Stimulated activated CD4-positive, alpha-beta T cell treated with anti-CD3 and anti-CD28 coated beads, Interleukin-4, amount 100 ng/mL, for 4 hours (primary cell): ENCODE data around the gene WNT4.

ENCODE experiments used
- DNase-seq, 2 experiments: peaks; one replicate each; pipeline ENCODE4 v3.0.0-alpha.2; 2020

WNT4 gene

DNA sequence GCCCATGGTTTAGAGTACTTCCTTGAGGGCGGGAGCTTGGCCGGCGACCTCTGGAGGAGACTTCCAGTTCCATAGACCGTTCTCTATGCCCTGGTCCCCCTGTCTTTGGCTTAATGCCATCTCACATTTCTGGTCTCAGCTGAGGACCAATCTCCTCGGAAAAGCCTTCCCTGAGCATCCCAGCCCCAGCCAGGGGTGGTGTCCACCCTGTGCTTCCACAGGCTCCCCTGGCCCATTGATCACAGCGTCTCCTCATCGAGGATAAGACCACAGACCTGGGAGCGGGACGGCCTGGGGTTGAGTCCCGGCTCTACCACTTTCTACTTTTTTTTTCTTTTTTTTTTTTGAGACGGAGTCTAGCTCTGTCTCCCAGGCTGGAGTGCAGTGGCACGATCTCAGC lies 14.5 kb downstream of the WNT4 start:
- no peak for DNase-seq

DNA sequence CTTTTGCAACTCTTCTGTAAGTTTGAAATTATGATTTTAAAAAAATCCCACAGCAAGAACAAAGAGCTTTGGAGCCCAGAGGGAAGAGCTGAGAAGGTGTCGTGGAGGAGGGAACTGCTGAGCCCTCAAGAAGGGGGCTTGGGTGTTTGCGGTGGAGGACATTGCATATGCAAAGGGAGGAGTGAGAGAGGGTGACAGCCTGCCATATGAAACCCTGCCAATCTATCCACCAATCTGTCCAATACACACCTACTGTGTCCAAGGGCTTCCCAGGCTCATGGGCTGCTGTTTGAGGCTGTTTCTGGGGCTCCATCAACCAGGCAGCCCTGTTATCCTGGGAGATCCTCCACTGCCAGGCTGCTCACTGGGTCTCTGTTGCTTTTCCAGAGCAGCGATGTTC lies 15.2 kb downstream of the WNT4 start:
- no peak for DNase-seq

DNA sequence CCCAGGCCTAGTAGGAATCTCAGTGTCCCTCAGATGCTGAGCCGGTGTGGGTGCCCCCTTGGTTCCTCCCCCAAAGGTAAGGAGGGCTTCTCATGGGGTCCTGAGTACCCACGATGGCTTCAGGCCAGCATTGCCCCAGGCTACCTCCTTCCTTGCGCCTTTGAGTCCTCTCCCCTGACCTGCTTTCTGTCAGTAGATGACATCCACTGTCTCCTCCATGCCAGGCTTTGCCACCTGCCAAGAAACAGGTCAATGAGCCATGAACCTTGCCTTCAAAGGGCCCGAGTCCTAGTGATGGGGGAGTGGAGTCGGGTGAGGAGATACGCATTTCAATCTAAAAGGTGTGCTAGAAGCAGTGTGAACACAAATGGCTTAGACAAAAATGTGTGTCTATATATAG lies 15.6 kb downstream of the WNT4 start:
- DNase-seq, result no peak

DNA sequence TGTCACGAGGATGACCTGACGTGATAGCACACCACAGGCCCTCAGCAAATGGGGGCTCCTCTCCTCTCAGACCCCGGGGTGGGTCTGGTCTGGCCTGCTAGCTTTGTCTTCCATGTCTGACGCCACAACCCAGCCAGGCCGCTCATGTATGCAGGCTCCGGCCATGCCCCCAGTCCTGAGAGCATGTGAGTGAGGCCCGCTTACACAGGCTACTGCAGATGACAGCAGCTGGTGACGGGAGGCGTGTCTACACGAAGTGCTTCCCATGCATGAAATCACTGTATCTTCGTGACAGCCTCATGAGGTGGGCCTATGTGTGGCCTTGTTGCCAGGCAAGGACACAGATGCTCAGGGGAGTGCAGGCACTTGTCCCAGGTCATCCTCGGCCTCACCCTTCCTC lies 16.4 kb downstream of the WNT4 start:
- no peak for DNase-seq

DNA sequence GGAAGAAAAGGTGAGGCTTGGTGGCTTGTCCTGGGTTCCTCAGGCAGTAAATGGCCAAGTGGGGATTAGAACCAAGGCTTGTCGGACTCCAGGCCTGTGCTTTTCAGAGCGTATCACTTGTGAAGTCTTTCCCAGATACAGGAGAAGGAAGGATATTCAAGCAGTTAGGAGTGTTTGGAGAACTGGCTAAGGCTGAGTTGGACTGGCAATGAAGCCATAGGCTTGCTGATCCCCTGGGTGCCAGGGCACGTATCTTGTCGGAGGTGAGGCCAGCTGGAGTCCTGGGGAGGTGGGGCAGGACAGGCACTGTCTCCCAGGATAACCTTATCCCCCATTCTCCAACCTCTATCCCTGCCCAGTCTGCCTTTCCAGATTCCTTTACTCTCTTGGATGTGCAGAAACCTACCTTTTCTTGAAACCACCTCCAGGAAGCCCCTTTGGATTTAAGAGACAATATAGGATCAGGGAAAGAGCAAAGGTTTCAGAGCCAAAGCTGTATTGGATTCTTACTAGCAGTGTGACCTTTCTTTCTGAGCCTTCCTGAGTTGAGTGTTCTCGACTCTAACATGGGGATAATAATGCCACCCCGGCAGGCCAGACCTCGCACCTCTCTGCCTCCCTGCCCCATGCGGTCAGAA lies 18.2 kb downstream of the WNT4 start:
- DNase-seq, result no peak

DNA sequence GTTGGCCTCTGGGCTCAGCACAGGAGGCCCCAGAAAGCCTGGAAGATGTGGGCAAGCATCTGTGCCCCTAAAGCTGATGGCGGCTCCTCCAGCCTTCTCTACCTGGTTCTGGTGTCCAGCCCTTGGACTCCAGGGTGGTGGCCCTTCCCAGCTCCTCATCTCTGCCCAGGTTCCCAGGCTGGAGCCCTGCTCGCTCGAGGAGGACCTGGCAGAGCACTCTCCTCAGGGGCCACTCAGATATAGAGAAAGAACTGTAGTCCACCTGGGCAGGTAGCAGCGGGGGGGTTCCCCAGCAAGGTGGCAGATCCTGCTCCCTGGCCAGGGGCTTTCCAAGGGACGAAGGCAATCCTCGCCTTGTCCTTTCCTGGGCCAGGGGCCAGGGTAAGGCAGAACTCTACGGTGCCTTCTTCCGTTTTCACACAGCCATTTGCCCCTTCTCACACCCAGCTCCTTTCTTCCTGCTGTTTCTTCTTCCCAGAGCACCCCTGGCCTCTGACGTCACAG lies 18.9 kb downstream of the WNT4 start:
- DNase-seq, result no peak

DNA sequence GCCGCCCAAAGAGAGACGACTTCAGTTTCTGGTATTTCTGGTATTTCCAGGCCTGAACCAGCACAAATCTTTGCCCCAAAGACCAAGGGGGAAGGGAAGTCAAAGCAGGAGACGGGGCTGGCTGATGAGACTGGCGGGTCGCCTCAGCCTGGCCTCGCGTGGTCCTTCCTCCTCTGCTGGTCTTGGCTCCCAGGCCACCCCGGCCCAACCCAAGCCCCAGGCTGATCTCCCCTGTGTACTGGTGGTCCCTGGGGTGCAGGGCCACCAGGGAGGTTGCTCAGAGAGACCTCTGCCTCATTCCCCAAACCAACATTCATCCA lies 19.9 kb downstream of the WNT4 start:
- DNase-seq, result no peak

DNA sequence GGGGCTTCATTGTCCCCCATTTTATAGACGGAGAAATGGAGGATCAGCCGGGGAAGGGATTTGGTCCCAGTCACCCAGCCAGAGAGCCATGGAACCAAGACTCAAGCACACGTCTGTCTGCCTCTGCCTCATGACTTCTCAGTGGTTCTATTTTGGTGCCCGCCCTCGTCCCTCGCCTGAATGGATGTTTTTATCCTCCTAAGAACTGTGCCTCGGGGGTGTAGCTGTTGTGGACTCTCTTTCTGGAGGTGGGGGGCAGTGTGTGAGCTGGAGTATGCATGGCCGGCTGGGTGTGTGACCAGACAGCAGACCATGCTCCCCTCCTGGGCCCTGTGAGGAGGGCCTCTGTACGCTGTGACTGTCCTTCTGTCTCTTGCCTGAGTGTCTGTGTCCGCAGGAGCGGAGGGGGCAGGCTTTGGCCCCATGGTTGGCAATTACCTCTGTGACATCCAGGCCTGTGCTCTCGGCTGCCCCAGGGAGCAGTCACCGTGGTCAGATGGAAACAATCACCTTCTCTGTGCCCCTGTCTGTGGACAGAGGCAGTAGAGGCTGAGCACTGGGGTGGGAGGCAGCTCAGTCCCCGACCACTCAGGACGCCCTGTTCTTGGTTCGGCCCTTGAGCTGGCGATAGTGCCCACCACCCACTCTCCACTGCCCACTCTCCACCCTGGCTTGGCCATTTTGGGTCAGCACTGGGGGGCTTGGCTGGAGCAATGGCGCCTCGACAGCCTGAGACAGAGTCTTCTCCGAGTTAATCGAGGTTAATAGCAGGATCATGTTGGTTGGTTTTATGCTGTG lies 20.4 kb downstream of the WNT4 start:
- DNase-seq, result no peak

DNA sequence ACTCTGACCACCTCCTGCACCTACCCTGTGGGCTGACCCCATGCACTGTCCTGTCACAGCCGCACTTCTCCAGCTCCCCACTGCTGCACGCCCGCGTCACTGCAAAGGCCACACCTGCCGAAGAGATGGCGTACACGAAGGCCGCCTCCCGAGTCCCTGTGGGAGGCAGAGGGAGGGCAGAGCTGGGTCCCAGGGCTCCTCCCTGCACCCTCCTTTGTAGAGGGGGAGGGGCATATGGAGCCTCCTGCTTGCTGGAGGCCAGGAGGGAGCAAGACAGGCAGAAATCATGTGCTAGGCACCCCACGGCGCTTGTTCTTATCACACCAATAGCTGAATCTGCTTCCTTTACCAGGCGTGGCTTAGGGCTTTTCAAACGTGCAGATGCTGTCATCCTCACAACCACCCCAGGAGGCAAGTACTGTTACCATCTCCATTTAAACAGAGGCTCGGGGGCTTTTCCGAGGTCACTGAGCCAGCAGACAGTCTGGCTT lies 21.4 kb downstream of the WNT4 start:
- DNase-seq, result no peak

DNA sequence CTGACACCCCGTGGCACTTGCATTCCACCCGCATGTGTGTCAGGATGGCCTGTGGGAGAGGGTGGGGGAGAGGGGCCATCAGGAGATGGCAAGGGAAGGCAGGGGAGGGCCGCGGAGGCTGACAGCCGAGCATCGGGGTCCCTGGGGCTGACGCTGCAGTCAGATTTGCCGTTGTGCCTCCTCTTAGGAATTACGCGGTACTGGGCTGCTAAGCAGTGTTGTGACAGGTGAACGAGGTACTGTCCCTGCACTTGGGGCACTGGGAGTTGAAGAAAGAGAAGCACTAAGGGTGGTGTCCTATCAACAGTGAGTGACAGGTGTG lies 22.5 kb downstream of the WNT4 start:
- DNase-seq, result no peak

DNA sequence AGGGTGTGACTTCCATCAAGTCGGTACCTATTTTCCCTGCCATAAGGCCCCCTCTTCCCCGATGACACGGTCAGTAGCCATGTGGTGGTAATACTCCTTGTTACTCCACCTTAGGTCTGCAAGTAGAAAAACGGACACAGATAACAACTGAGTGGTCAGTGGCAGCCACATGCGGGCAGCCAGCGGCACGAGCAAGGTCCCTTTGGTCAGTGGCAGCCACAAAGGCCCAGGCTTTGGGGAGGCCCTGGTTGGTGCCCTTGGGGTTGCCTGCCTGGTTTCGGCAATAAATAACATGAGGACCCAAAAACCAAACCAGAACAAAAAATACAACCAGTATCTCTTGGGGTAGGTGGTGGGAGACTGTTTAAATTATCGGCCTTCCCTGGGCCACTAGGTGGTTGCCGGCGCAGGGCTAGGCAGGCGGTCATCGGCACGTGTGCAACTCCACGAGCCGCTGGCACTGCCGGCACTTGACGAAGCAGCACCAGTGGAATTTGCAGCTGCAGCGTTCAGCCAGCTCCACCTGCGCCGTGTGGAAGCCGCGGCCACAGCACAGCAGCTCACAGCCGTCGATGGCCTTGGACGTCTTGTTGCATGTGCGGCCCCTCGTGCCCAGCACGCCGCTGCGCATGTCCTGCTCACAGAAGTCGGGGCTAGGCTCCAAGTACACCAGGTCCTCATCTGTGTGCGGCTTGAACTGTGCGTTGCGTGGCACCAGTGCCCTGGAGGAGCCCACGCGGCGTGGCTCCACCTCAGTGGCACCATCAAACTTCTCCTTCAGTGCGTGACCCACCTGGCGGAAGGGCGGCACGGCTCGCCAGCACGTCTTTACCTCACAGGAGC lies 23.1 kb downstream of the WNT4 start:
- no peak for DNase-seq

DNA sequence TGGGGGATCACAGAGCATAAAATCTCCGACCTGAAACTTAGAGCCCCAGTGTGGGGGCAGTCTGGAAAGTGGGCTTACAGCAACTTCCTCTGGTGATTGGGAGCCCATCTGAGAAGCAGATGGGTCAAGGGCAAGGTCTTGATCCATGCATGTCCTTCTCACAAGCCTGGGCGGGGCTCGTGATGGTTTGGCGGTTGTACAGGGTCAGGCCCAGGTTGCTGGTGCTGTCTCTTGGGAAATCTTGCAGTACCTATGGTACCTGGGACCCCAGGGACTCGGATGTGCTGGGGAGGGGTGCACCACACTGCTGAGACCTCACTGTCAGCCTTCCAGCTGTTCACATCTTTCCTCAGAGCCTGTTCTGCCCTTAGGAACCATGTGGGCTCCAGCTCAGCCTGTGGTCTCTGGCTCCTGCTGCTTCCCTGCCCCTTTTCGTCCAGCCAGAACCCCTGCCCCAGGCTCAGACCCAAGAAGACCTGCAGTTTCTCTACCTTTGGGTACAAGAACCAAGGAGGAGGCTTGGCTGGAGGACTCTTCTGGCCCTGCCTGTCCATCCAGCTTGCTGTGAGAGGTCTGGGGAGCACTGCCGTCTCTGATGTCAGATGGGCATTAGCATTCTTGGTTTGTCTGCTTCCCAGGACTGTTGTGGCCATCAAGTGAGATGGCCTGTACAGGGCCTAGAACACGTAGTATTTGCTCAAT lies 24.5 kb downstream of the WNT4 start:
- no peak for DNase-seq

DNA sequence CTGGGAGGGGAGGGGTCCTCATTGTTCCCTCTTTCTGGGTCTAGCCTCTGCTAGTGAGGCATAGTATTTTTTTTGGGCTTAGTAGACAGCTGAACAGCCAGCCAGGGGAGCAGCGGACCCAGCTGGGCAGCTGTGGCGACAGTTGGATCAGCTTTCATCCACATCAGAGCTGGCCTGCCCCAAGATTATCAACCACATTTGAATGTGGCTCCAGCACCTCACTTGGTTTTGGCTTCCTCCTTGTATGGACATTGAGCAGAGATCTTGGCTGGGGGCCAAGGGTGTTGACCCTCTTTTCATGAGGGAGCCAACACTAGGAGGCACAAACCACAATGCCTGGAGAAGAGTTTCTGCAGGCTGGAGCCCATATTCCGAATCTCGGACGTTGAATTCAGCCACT lies 25.0 kb downstream of the WNT4 start:
- no peak for DNase-seq

DNA sequence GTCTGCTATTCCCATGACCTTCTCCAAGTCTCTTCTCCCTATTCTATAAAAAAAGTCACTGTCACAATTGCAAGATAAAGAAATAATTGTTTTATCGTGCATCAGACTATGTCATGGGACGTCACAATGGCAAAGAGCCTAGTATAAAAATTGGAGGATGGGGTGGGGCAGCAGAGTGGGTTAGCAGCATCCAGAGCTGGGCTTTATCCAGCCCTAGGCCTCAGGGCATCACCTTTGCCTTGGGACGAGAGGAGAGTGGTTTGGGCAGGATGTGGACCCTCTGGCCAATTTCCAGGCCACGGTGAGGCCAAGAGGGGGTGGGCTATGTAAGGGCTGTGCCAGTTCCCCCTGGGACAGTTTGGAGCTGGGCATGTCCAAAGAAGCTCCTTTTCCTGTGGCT lies 25.7 kb downstream of the WNT4 start:
- no peak for DNase-seq

DNA sequence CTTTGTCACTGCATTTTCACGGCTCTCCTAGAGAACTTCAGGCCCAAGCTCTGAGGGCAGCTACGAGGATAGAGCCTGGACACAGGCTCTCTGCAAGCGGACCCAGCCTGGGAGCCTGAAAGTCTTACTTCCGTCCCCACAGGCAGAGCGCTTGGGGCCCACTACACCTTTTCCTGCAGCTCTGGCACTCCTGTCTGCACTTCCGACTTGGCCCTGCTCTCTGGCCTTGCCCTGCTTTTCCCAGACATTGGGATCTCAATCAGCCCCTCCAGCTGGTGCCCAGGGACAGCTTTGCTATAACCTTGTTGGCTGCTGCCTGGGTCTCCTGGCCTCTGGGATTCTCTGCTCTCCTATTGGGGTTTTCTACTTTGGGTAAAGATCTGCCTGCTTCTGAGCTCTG lies 27.6 kb downstream of the WNT4 start:
- DNase-seq, result no peak

DNA sequence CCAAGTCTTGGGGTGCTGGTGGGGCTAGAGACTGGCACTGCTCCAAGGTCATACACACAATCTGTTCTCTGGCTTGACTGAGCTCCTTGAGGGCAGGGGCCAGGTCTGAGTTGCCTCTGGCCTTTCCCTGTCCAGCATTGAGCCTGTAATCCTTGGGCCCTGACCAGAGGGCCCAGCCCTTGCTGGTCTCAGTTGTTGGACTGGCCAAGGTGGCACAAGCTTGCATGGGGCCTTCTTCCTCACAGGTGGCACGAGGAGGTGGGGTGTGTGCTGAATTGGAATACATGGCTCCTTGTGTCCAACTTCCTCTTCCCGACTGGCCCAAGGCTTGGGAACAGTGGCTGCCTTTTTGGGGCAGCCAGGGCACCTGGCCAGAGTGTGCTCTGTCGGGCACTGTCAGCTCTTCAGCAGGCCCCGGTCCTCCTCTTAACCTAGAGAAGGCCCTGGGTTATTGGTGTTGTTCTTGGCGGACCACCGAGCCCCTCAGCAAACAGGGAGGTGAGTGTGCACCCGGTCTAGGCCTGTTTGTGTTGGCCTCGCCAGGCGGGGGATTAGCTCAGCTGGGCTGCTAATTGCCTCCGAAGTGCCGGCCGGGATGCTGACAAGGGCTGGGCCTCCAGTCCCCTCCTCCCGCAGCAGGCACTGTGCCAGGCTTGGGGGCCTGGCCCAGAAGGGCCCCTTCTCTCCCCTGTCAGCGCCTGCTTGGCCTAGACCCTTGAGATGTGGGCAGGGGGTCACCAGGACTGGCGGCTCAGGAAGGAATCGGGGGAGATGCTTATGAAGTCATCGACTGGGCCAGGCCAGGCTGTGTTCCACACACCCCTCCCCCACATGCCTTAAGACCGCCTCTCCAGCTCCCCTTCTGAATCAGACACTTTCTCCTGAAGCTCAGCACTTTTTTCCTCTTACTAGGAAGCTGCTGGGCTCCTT lies 28.5 kb downstream of the WNT4 start:
- DNase-seq, result no peak

DNA sequence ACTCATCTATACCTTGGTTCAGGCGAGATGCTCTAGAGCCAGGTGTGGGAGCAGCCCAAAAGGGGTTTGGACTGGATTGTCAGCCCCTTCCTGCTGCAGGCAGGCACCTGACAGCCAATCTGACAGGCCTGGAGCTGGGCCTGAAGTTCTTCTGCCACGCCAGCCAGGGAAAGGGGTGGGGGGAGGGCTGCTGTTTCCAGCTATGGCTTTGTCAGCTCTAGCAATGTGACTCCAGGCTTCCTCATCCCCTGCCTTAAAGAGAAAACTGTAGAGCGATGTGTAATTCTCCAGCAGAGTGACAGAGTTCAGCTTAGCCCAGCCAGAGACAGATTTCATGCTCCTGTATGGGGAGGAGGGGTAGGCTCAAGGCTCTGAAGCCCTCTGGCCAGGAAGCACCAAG lies 30.3 kb downstream of the WNT4 start:
- no peak for DNase-seq

DNA sequence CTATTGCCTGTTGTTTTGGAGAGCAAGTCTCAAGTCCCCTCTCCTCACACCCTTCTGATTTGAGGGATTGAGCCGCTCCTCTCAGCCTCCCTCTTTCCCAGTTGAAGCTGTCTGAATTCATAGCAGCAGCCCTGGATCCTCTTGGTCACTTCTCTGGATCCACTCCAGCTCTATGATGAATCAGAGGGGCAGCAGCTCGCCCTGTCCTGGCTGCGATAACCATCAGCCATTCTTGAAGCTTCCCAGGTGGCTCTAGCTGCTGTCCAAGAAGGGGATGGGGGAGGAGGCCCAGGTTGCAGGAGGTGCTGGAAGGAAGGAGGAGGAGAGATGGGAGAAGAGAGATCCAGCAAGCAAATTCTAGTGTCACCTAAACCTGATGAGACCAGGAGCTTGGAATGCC lies 31.3 kb downstream of the WNT4 start:
- DNase-seq, result no peak

DNA sequence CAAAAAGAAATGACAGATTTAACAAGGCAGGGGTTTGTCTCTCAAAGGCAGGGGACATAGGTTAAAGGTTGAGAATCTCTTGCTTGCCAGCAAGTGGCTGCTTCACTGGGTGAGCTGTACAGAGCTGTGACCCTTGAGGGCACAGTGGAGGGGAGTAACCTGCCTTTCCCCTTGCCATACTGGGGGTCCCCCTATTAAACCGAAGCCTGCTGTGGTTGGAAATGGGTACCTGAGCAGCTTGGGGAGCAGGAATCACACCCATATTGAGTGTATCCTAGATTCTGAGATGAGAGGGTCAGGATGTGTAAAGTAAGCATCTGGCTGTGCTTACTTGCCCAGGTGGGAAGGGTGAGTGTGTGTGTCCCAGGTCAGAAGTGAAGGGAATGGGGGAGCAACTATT lies 31.8 kb downstream of the WNT4 start:
- no peak for DNase-seq

DNA sequence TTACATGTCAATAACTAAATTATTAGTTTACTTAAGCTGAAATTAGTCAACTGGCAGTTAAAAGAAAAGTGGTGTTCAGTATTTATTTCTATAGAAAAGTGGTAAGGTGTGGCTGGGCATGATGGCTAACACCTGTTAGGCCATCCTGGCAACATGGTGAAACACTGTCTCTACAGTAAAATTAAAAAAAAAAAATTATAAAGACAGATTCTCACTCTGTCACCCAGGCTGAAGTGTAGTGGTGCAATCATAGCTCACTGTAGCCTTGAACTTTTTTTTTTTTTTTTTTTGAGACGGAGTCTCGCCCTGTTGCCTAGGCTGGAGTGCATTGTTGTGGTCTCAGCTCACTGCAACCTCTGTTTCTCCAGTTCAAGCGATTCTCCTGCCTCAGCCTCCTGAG lies 32.9 kb downstream of the WNT4 start:
- no peak for DNase-seq

DNA sequence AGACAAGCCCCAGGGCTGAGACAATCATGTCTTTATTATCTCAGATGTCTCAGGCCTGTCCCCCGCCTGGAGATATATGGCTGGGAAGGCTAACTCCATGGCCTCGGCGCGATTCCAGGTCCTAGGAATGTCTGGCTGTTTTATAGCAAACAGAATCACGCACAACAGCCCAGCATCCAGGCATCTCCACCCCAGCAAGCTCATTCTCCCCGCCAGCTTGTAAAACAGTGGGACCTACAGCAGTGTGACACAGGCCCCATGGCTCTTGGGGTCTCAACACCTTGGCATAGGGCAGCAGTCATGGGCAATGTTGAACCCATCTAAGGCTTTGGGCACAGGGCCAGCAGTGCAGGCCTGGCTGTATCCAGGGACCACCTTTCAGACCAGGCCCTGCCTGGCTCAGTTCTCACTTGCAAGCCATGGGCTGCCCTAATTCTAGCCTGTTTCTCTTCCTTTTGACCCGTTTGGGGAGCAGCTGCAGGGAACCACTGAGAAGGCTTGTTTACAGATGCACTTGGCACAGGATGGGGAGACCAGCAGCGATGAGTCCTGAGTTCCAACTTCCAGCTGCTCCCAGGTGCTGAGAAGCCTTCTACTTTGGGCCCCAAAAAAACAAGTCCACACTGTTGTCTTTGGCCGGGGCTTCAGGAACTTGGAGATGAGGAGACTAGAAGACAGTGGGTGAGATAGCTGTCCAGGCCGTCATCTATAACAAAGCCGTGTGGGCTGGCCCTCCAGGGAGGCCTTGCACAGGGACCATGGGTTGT lies 34.4 kb downstream of the WNT4 start:
- DNase-seq, result no peak
